ENCODE measurements around the gene IL3. TPM values are rescaled to one million over a fixed set of nuclear protein-coding genes. Genes with fewer than 3 reads are reported as not detected.
A peak's percentile ranks its signal among the peaks of the same experiment; 100 is the strongest.

The IL3 gene
- total and polyA plus RNA-seq, 2 of the 4 experiments (the other 2 are of a cell fraction), result not detected

DNA sequence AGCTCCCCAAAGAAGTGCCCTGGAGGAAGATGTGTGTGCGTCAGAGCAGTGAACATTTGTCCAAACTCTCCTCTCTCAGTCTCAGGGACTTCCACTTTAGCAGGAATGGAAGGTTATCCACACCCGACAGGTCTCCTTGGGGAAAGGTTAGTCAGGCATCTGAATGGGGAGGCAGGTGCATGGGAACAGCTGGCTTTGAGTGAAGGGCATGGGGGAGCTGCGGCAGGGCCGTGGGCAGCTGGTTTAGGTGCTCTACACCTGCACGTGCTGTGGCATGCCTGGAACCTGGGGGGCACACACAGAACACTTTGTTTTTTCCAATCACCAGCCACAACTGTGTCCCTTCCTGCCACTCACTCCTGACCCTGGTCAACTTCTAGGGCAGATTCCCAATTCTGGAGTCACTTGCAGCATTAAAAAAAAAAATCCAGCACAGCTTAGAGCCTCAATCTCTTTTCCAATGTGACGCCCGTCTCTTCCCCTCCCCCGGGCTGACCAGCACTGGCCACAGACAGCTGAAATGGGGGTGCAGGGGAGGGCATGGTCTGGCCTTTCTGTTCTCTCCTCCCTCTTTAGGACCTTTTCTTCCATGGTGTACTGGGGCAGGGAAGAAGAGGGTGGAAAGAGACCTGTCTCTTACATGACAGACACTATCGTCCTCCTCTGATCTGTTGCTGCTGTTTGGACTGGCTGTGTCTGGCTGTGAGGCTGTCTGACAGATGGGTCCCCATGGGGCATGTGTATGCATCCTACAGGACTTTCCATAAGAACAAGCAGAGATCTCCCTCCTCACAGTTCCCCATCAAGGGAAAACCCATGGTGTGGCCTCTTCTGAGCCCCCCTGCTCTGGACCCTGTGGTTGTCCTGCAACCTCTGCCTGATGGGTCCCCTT is 9.5 kb upstream of the IL3 start:
- Histone ChIP-seq H2BK120ac (ENCODE audit: low read depth, low read length) (no peak overlapping the region), H3K4me3 (ENCODE audit: insufficient read depth, low read depth, low read length) (no peak overlapping the region), H3K4me1 (ENCODE audit: control insufficient read depth, insufficient read depth, low read length) (no peaks in the 10 kb centered on the region), H2AK5ac (ENCODE audit: low read depth, low read length) (no peak overlapping the region), H4K5ac (ENCODE audit: low read depth, low read length) (no peak overlapping the region), H2BK15ac (ENCODE audit: low read depth, low read length) (no peak overlapping the region), H4K8ac (ENCODE audit: low read depth in 2 of 2, low read length in 2 of 2) (no peak overlapping the region), H2AK9ac (replicated peaks; ENCODE audit: low read depth, low read length, poor library complexity) (peak overlapping the region; percentile 59), H3K23ac (ENCODE audit: low read depth, low read length) (no peak overlapping the region), H4K91ac (ENCODE audit: insufficient read depth, low read depth, low read length) (no peak overlapping the region), H3K4ac (ENCODE audit: low read depth, low read length) (no peak overlapping the region), H2BK5ac (ENCODE audit: low read depth, low read length, poor library complexity, severe bottlenecking) (no peak overlapping the region), H4K20me1 (ENCODE audit: insufficient read depth, low read length) (no peaks in the 10 kb centered on the region), H3K27ac (ENCODE audit: insufficient read depth, low read length) (no peak overlapping the region), H3K9me3 (ENCODE audit: control insufficient read depth, insufficient read depth, low read length) (no peaks in the 10 kb centered on the region), H3K4me2 (ENCODE audit: low read depth, low read length) (no peak overlapping the region), H3K27me3 (ENCODE audit: control insufficient read depth, insufficient read depth, low read length) (peaks cover 41% of the 10 kb centered on the region), H2AFZ (replicated peaks; ENCODE audit: low read length, poor library complexity) (no peak overlapping the region), H3K79me1 (ENCODE audit: low read depth in 1 of 2, low read length in 2 of 2) (no peaks in the 10 kb centered on the region), H3K36me3 (ENCODE audit: control insufficient read depth, insufficient read depth, low read length) (no peaks in the 10 kb centered on the region), H3K18ac (ENCODE audit: low read depth, low read length) (no peak overlapping the region), H3K56ac (ENCODE audit: extremely low read depth, insufficient read depth, low read length) (no peak overlapping the region), H3K9me1 (ENCODE audit: insufficient read depth, low read length) (no peaks in the 10 kb centered on the region), H2BK20ac (ENCODE audit: low read depth, low read length) (no peak overlapping the region), H3K9ac (ENCODE audit: low read depth, low read length) (no peak overlapping the region), H3K14ac (replicated peaks; ENCODE audit: low read depth, low read length) (no peak overlapping the region)
- dilution Hi-C loops (cut with HindIII; ENCODE audit: low sequenced_read_pairs, unreplicated experiment) (no loop called here), in situ Hi-C loops (cut with MboI; ENCODE audit: low sequenced_read_pairs) (no loop called here), intact Hi-C loops (cut with micrococcal nuclease) (no loop called here)
- ATAC-seq (ENCODE audit: low read depth) (no peak), DNase-seq (no peak)
- ChIA-PET CTCF (no interaction called here), POLR2A (ENCODE audit: unreplicated experiment) (no interaction called here)
- no TSS peak for BruUV-seq (replicated peaks)
- TF ChIP-seq CHD1 (IDR thresholded peaks at IDR 0.05; ENCODE audit: low read depth, low read length) (no peak), SMC3 (IDR thresholded peaks at IDR 0.05; ENCODE audit: low read depth, low read length) (no peak), RFX5 (IDR thresholded peaks at IDR 0.05; ENCODE audit: low read depth, low read length) (no peak), CEBPB (IDR thresholded peaks at IDR 0.05; ENCODE audit: low read depth, low read length) (no peak)
- 55% methylated on average over 4 of the region's 9 CpGs; no CpG with 5 or more reads in 1 of the 2 experiments for WGBS, 2 experiments (ENCODE audit: extremely low coverage in 2 of 2, insufficient read length in 1 of 2)
